Keratinocyte (primary cell): Measurements from ENCODE around the gene R3HCC1L. TPM values are rescaled to one million over a fixed set of nuclear protein-coding genes. Genes with fewer than 3 reads are reported as not detected.
"Not testable (repeated sequence)": the region's sequence is repeated elsewhere in the genome, so short reads cannot be mapped to it uniquely, and the experiment has no call there.

Experiments used
- DNase-seq: peaks from one replicate; pipeline ENCODE4 v3.0.0-alpha.2; 2011; ENCODE audit warnings: low read depth, missing footprints, low spot score
- FAIRE-seq: peaks from 2 replicates; lab custom pipeline; 2011; peaks lifted over from hg19 to GRCh38; lab: Jason Lieb, UNC
- H2AFZ ChIP-seq: 2 replicates; pipeline ENCODE4 v1.6.0; 2012; ENCODE audit warnings: low read length, control low read depth, inconsistent platforms; ENCODE audit not compliant: control insufficient read depth
- H3K27ac ChIP-seq: 2 replicates; pipeline ENCODE4 v1.5.1; 2011; ENCODE audit warnings: low read length; ENCODE audit not compliant: control insufficient read depth, insufficient read depth
- H3K27me3 ChIP-seq: 3 replicates; pipeline ENCODE4 v1.6.0; 2011; ENCODE audit warnings: low read length; ENCODE audit not compliant: control insufficient read depth, insufficient read depth; ENCODE audit errors: extremely low read depth
- H3K36me3 ChIP-seq, 2 experiments: 2 replicates in 1 of 2; 3 replicates in 1 of 2; pipeline ENCODE4 v1.5.1; 2011; ENCODE audit warnings: low read length in 2 of 2, mild to moderate bottlenecking in 1 of 2; ENCODE audit not compliant: control insufficient read depth in 2 of 2, insufficient read depth in 2 of 2; ENCODE audit errors: extremely low read depth in 1 of 2
- H3K4me1 ChIP-seq: 3 replicates; pipeline ENCODE4 v1.5.1; 2011; ENCODE audit warnings: low read length; ENCODE audit not compliant: control insufficient read depth, insufficient read depth; ENCODE audit errors: extremely low read depth
- H3K4me2 ChIP-seq: 3 replicates; pipeline ENCODE4 v1.6.0; 2011; ENCODE audit warnings: low read depth, low read length; ENCODE audit not compliant: control insufficient read depth, insufficient read depth; ENCODE audit errors: extremely low read depth
- H3K4me3 ChIP-seq, 3 experiments: fragments of 200-600 bp in 1 of 3; sonication (generic) in 1 of 3; 2 replicates in 2 of 3; 3 replicates in 1 of 3; pipeline ENCODE4 v1.5.1; 2011 to 2016; ENCODE audit warnings: low read length in 3 of 3, mild to moderate bottlenecking in 3 of 3, control low read depth in 2 of 3, inconsistent platforms in 1 of 3, low read depth in 1 of 3, mixed read lengths in 1 of 3, mixed run types in 1 of 3, moderate library complexity in 1 of 3; ENCODE audit not compliant: control insufficient read depth in 2 of 3, insufficient read depth in 2 of 3; ENCODE audit errors: extremely low read depth in 1 of 3
- H3K79me2 ChIP-seq: 2 replicates; pipeline ENCODE4 v1.6.0; 2012; ENCODE audit warnings: low read length; ENCODE audit not compliant: control insufficient read depth, insufficient read depth
- H3K9ac ChIP-seq: 3 replicates; pipeline ENCODE4 v1.6.0; 2011; ENCODE audit warnings: low read length; ENCODE audit not compliant: control insufficient read depth, insufficient read depth; ENCODE audit errors: extremely low read depth
- H3K9me1 ChIP-seq: 3 replicates; pipeline ENCODE4 v1.6.0; 2011; ENCODE audit warnings: low read length; ENCODE audit not compliant: control insufficient read depth, insufficient read depth; ENCODE audit errors: extremely low read depth
- H3K9me3 ChIP-seq: 2 replicates; pipeline ENCODE4 v1.5.1; 2012; ENCODE audit warnings: low read depth, low read length; ENCODE audit not compliant: control insufficient read depth
- H4K20me1 ChIP-seq: 3 replicates; pipeline ENCODE4 v1.6.0; 2011; ENCODE audit warnings: low read length; ENCODE audit not compliant: control insufficient read depth, insufficient read depth; ENCODE audit errors: extremely low read depth
- EZH2 ChIP-seq: IDR thresholded peaks from one replicate; pipeline ENCODE4 v1.6.1; 2012; ENCODE audit warnings: inconsistent platforms, mild to moderate bottlenecking, low read length, moderate library complexity
- dilution Hi-C: fragments of 300-500 bp; cut with MboI; formaldehyde crosslinking; loops from one replicate; pipeline ENCODE4 v1.7.0; 2020; ENCODE audit warnings: low sequenced_read_pairs; ENCODE audit not compliant: extremely low pct_ligation_motif_present
- polyA plus RNA-seq, 5 experiments: library from polyadenylated mRNA; depleted of rRNA in 3 of 5; stranded (reverse) in 3 of 5; stranded (forward) in 1 of 5; unstranded in 1 of 5; fragments of >200 nt; gene quantifications; 1 replicate in 1 of 5; 2 replicates in 3 of 5; 3 replicates in 1 of 5; pipeline versions ENCODE4 v1.2.1 to v1.2.3, GENCODE V29; 2011 to 2012; ENCODE audit warnings: missing spikeins in 2 of 5, low read depth in 1 of 5, low replicate concordance in 1 of 5
- TF ChIP-seq, protein P1 (sequence below), 3 experiments: IDR thresholded peaks in 1 of 3; conservative IDR thresholded peaks in 1 of 3; optimal IDR thresholded peaks in 1 of 3; 2 replicates in 2 of 3; 3 replicates in 1 of 3; pipeline versions ENCODE3 to v1.5.1; 2011; ENCODE audit warnings: low read length in 3 of 3, mild to moderate bottlenecking in 3 of 3, moderate library complexity in 2 of 3, control low read depth in 1 of 3, inconsistent platforms in 1 of 3; ENCODE audit not compliant: insufficient read depth in 2 of 3; ENCODE audit errors: extremely low read depth in 1 of 3

Gene R3HCC1L
- polyA plus RNA-seq, 1 donor (not counting 4 experiments of a cell fraction or from before 2014, with no cell fraction given), result 11.7 TPM

GRCh38 chr10:98186681-98187080 is 52.2 kb downstream of the R3HCC1L start:
- dilution Hi-C loops, result no loop called here
- no peak for FAIRE-seq

GRCh38 chr10:98190773-98191172 is 56.3 kb downstream of the R3HCC1L start:
- H3K4me3 ChIP-seq, H2AFZ ChIP-seq, dilution Hi-C loops, H3K4me2 ChIP-seq, DNase-seq, H3K9me1 ChIP-seq, H3K27ac ChIP-seq, H3K27me3 ChIP-seq, H3K4me1 ChIP-seq, H4K20me1 ChIP-seq, FAIRE-seq, H3K79me2 ChIP-seq, H3K9me3 ChIP-seq, H3K9ac ChIP-seq, H3K36me3 ChIP-seq: not testable (repeated sequence)

More at GRCh38 chr10:98186681-98187080, 52.2 kb downstream of the R3HCC1L start:
- Histone ChIP-seq H3K36me3 (peaks cover 3 to 7% of the 10 kb centered on the region in 2 experiments), H3K9me3 (no peaks in the 10 kb centered on the region), H3K4me3 (no peak overlapping the region), H3K4me1 (peaks cover 6% of the 10 kb centered on the region), H2AFZ (no peak overlapping the region), H3K9me1 (no peaks in the 10 kb centered on the region), H3K4me2 (no peak overlapping the region), H3K27ac (no peak overlapping the region), H3K27me3 (no peaks in the 10 kb centered on the region), H3K9ac (no peak overlapping the region), H3K79me2 (peaks cover 8% of the 10 kb centered on the region), H4K20me1 (no peaks in the 10 kb centered on the region)
- DNase-seq, result no peak
- no peak for TF ChIP-seq EZH2
- TF ChIP-seq, protein P1, sequence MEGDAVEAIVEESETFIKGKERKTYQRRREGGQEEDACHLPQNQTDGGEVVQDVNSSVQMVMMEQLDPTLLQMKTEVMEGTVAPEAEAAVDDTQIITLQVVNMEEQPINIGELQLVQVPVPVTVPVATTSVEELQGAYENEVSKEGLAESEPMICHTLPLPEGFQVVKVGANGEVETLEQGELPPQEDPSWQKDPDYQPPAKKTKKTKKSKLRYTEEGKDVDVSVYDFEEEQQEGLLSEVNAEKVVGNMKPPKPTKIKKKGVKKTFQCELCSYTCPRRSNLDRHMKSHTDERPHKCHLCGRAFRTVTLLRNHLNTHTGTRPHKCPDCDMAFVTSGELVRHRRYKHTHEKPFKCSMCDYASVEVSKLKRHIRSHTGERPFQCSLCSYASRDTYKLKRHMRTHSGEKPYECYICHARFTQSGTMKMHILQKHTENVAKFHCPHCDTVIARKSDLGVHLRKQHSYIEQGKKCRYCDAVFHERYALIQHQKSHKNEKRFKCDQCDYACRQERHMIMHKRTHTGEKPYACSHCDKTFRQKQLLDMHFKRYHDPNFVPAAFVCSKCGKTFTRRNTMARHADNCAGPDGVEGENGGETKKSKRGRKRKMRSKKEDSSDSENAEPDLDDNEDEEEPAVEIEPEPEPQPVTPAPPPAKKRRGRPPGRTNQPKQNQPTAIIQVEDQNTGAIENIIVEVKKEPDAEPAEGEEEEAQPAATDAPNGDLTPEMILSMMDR (optimal IDR thresholded peaks at IDR 0.05 in 1 of 3, IDR thresholded peaks at IDR 0.05 in 1 of 3, conservative IDR thresholded peaks at IDR 0.05 in 1 of 3; ENCODE audit: extremely low read depth in 1 of 3, insufficient read depth in 2 of 3, low read length in 3 of 3), result no peak

GRCh38 chr10:98193037-98193436 is 58.6 kb downstream of the R3HCC1L start:
- no peak overlapping the region for H3K9ac ChIP-seq
- H3K4me3 ChIP-seq, result no peak overlapping the region
- peaks cover under 1% of the 10 kb centered on the region for H3K79me2 ChIP-seq
- H3K4me1 ChIP-seq, result no peaks in the 10 kb centered on the region
- dilution Hi-C loops, result no loop called here
- no peak overlapping the region for H2AFZ ChIP-seq
- peaks cover 0 to under 1% of the 10 kb centered on the region in 2 experiments for H3K36me3 ChIP-seq
- H3K9me1 ChIP-seq, result no peaks in the 10 kb centered on the region
- no peak for DNase-seq
- no peaks in the 10 kb centered on the region for H3K27me3 ChIP-seq
- TF ChIP-seq, protein P1 (optimal IDR thresholded peaks at IDR 0.05 in 1 of 3, IDR thresholded peaks at IDR 0.05 in 1 of 3, conservative IDR thresholded peaks at IDR 0.05 in 1 of 3; ENCODE audit: extremely low read depth in 1 of 3, insufficient read depth in 2 of 3, low read length in 3 of 3), result no peak
- no peak for TF ChIP-seq EZH2
- no peaks in the 10 kb centered on the region for H4K20me1 ChIP-seq
- no peaks in the 10 kb centered on the region for H3K9me3 ChIP-seq
- no peak overlapping the region for H3K27ac ChIP-seq
- no peak for FAIRE-seq
- H3K4me2 ChIP-seq, result no peak overlapping the region
